NB4 (cell line): ENCODE measurements around the gene EXOC3.

Source experiments
- POLR2A ChIP-seq: IDR thresholded peaks from 2 replicates; pipeline ENCODE4 v1.6.1; 2011; ENCODE audit warnings: mild to moderate bottlenecking; ENCODE audit not compliant: insufficient read length; ENCODE audit errors: extremely low read depth
- TF ChIP-seq, protein P1 (sequence below): IDR thresholded peaks from one replicate; pipeline ENCODE4 v1.5.1; 2012; ENCODE audit warnings: low read depth, low read length

DNA sequence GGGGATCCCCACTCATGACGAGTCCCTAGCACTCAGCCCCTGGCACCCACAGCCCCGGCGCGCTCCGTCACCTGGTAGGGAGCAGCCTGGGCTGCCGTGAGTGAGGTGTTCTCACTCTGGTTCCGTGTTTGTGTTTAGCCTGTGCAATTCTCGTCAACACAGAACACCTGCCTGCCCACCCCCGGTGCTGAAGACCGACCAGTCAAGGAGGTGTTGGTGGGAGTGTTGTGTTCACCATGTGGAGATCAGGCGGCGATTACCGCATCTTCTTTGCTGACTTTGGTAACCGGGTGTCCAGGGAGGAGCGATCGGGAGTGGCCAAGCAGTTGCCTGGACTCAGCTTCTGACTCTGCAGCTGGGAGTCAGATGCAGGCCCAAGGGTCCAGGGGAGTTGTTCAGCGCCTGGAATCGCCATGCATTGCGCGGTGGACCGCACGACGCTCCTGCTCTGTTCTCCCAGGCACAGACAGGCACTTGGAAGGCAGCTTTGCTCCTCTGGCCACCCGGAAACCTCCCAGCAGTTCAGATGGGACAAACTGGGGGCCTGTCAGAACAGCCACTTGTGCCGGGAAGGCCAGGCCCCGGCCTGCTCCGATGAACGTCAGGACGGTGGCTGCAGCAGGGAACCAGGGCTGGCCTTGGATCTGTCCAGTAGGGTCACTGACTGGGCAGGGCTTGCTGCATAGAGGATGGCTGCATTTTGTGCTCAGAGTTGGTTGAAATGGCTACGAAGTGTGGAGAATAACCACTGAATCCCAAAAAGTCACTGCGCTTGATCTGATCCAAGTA is 28.2 kb downstream of the EXOC3 start:
- TF ChIP-seq, protein P1, sequence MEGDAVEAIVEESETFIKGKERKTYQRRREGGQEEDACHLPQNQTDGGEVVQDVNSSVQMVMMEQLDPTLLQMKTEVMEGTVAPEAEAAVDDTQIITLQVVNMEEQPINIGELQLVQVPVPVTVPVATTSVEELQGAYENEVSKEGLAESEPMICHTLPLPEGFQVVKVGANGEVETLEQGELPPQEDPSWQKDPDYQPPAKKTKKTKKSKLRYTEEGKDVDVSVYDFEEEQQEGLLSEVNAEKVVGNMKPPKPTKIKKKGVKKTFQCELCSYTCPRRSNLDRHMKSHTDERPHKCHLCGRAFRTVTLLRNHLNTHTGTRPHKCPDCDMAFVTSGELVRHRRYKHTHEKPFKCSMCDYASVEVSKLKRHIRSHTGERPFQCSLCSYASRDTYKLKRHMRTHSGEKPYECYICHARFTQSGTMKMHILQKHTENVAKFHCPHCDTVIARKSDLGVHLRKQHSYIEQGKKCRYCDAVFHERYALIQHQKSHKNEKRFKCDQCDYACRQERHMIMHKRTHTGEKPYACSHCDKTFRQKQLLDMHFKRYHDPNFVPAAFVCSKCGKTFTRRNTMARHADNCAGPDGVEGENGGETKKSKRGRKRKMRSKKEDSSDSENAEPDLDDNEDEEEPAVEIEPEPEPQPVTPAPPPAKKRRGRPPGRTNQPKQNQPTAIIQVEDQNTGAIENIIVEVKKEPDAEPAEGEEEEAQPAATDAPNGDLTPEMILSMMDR: no peak
- no peak for TF ChIP-seq POLR2A
